Lower leg skin (tissue), 4 donors: Measurements from ENCODE around the gene LENG1. TPM values are rescaled to one million over a fixed set of nuclear protein-coding genes. Genes with fewer than 3 reads are reported as not detected.
A peak's percentile ranks its signal among the peaks of the same experiment; 100 is the strongest.

Experiments
- DNase-seq, 2 donors: peaks; one replicate each; pipeline ENCODE4 v3.0.0-alpha.2; 2019; ENCODE audit warnings: low spot score in 2 of 2
- H3K4me3 ChIP-seq: fragments of 200-600 bp; sonication (generic); 2 replicates; pipeline ENCODE4 v1.5.1; 2017; ENCODE audit warnings: mild to moderate bottlenecking, low read depth; ENCODE audit not compliant: poor library complexity, severe bottlenecking
- CTCF ChIP-seq, 3 donors: fragments of 450-650 bp; IDR thresholded peaks; one replicate each; pipeline ENCODE4 v1.5.1; 2016; ENCODE audit warnings: antibody characterized with exemption in 3 of 3, mild to moderate bottlenecking in 3 of 3, moderate library complexity in 2 of 3
- POLR2A ChIP-seq, 2 donors: fragments of 450-650 bp; IDR thresholded peaks; one replicate each; pipeline ENCODE4 v1.6.1; 2016 to 2017; ENCODE audit warnings: antibody characterized with exemption in 2 of 2, mild to moderate bottlenecking in 1 of 2, moderate library complexity in 1 of 2
- WGBS, 2 donors: methylation state at CpG; one replicate each; pipeline ENCODE4 v1.1.5; 2018; 5-methylcytosine and 5-hydroxymethylcytosine counted together
- intact Hi-C: fragments of 100-400 bp; cut with DNase I; formaldehyde crosslinking; loops from one replicate; pipeline ENCODE4 v1.15.0; 2023; ENCODE audit warnings: low total_unique reads
- total RNA-seq, 4 donors: library from RNA; depleted of rRNA; stranded (reverse); fragments of >200 nt; gene quantifications; one replicate each; pipeline ENCODE4 v1.1.0, GENCODE V29; 2016

Gene LENG1
- total RNA-seq, 4 donors from 2014 or later, result 6.0 to 8.4 (median 6.6) TPM

GRCh38 chr19:54136864-54137698, 22.4 kb downstream of the LENG1 start:
- WGBS, 2 donors, result 1% methylated on average over 46 of the region's 46 CpGs
- peak; percentile 100 for DNase-seq
- H3K4me3 ChIP-seq, result no peak overlapping the region
- no peak for TF ChIP-seq POLR2A (IDR thresholded peaks at IDR 0.05)
- no peak for TF ChIP-seq CTCF (IDR thresholded peaks at IDR 0.05)
- intact Hi-C loops, result no loop called here

GRCh38 chr19:54136086-54136863, 23.2 kb downstream of the LENG1 start:
- no peak for TF ChIP-seq POLR2A (IDR thresholded peaks at IDR 0.05)
- no peak for TF ChIP-seq CTCF (IDR thresholded peaks at IDR 0.05)
- no peak for DNase-seq
- no peak overlapping the region for H3K4me3 ChIP-seq
- intact Hi-C loops, result no loop called here
- WGBS, 2 donors, result 4 to 5% methylated on average over 30 of the region's 30 CpGs

- no peak overlapping the region for H3K4me3 ChIP-seq
- 41 to 64% methylated on average over 2 of the region's 2 CpGs for WGBS, 2 donors
- TF ChIP-seq POLR2A (IDR thresholded peaks at IDR 0.05) (no peak), CTCF (IDR thresholded peaks at IDR 0.05) (no peak)
- intact Hi-C loops, result no loop called here
- no peak for DNase-seq
These were observed 25.4 kb downstream of the LENG1 start for GRCh38 chr19:54133957-54134590.

GRCh38 chr19:54133312-54133956, 26.1 kb downstream of the LENG1 start:
- intact Hi-C loops, result no loop called here
- 59 to 60% methylated on average over 8 to 10 of the region's 10 CpGs for WGBS, 2 donors
- DNase-seq, result no peak
- no peak overlapping the region for H3K4me3 ChIP-seq
- TF ChIP-seq POLR2A (IDR thresholded peaks at IDR 0.05), result no peak
- no peak for TF ChIP-seq CTCF (IDR thresholded peaks at IDR 0.05)

- no peak for DNase-seq
- intact Hi-C loops, result no loop called here
- WGBS, 2 donors, result 96 to 98% methylated on average over 15 to 20 of the region's 20 CpGs
- H3K4me3 ChIP-seq, result no peak overlapping the region
- no peak for TF ChIP-seq POLR2A (IDR thresholded peaks at IDR 0.05)
- TF ChIP-seq CTCF (IDR thresholded peaks at IDR 0.05), result no peak
These were observed 29.9 kb downstream of the LENG1 start for GRCh38 chr19:54129617-54129996.
